Measurements from ENCODE around the gene TMEM203. TPM values are rescaled to one million over a fixed set of nuclear protein-coding genes. Genes with fewer than 3 reads are reported as not detected.

TMEM203 gene
- total and polyA plus RNA-seq, 2 of the 13 experiments (the other 11 are each of a cell fraction or from before 2014, with no cell fraction given), result 23.4 to 36.7 TPM

DNA sequence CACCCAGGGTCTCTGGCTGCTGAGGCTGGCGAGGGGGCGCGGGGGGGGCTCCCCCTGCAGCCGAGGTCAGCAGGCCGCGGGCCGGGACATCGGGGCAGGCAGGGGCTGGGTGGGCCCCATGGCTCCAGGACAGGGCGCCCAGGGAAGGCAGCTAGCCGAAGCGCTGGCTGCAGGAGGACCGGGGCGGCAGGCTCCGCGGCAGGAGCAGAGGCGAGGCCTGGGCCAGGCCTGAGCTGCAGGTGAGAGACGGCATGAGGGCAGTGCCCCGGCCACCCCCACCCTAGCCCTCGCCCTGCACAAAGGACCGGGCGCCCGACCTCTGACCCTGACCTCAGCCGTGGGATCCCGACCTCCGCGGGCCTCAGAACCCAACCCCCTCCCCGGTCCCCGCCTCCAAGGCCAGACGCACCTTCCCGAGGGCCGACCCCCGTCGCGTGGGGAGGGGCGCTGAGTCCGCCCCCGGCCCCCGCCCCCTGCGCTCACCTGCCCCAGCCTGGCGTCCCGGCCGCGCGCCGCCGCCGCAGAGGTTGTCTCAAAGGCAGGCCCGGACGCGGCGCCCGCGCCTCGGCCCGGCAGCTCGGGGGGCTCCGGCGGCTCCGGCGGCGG, 16.2 kb upstream of the TMEM203 start (continued):
- TF ChIP-seq, protein P1, sequence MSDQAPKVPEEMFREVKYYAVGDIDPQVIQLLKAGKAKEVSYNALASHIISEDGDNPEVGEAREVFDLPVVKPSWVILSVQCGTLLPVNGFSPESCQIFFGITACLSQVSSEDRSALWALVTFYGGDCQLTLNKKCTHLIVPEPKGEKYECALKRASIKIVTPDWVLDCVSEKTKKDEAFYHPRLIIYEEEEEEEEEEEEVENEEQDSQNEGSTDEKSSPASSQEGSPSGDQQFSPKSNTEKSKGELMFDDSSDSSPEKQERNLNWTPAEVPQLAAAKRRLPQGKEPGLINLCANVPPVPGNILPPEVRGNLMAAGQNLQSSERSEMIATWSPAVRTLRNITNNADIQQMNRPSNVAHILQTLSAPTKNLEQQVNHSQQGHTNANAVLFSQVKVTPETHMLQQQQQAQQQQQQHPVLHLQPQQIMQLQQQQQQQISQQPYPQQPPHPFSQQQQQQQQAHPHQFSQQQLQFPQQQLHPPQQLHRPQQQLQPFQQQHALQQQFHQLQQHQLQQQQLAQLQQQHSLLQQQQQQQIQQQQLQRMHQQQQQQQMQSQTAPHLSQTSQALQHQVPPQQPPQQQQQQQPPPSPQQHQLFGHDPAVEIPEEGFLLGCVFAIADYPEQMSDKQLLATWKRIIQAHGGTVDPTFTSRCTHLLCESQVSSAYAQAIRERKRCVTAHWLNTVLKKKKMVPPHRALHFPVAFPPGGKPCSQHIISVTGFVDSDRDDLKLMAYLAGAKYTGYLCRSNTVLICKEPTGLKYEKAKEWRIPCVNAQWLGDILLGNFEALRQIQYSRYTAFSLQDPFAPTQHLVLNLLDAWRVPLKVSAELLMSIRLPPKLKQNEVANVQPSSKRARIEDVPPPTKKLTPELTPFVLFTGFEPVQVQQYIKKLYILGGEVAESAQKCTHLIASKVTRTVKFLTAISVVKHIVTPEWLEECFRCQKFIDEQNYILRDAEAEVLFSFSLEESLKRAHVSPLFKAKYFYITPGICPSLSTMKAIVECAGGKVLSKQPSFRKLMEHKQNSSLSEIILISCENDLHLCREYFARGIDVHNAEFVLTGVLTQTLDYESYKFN (CRISPR knock-in tag; conservative IDR thresholded peaks at IDR 0.05), result peak; percentile 55
- TF ChIP-seq, protein P2, sequence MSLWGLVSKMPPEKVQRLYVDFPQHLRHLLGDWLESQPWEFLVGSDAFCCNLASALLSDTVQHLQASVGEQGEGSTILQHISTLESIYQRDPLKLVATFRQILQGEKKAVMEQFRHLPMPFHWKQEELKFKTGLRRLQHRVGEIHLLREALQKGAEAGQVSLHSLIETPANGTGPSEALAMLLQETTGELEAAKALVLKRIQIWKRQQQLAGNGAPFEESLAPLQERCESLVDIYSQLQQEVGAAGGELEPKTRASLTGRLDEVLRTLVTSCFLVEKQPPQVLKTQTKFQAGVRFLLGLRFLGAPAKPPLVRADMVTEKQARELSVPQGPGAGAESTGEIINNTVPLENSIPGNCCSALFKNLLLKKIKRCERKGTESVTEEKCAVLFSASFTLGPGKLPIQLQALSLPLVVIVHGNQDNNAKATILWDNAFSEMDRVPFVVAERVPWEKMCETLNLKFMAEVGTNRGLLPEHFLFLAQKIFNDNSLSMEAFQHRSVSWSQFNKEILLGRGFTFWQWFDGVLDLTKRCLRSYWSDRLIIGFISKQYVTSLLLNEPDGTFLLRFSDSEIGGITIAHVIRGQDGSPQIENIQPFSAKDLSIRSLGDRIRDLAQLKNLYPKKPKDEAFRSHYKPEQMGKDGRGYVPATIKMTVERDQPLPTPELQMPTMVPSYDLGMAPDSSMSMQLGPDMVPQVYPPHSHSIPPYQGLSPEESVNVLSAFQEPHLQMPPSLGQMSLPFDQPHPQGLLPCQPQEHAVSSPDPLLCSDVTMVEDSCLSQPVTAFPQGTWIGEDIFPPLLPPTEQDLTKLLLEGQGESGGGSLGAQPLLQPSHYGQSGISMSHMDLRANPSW (CRISPR knock-in tag; IDR thresholded peaks at IDR 0.05; ENCODE audit: borderline replicate concordance), result no peak
- TF ChIP-seq ZNF709 (CRISPR knock-in tag; IDR thresholded peaks at IDR 0.05) (no peak), ZNF644 (CRISPR knock-in tag; IDR thresholded peaks at IDR 0.05; ENCODE audit: low read depth) (no peak), ZNF263 (CRISPR knock-in tag; IDR thresholded peaks at IDR 0.05) (0 out of 2 replicates have a peak, but pooled peaks have one; percentile 24), ZNF605 (CRISPR knock-in tag; IDR thresholded peaks at IDR 0.05) (no peak), ZNF432 (CRISPR knock-in tag; IDR thresholded peaks at IDR 0.05; ENCODE audit: borderline replicate concordance) (no peak), SYNCRIP (IDR thresholded peaks at IDR 0.05; ENCODE audit: insufficient read depth, low read depth, low read length) (no peak), ZNF207 (IDR thresholded peaks at IDR 0.05; ENCODE audit: borderline replicate concordance) (no peak), NONO (IDR thresholded peaks at IDR 0.05) (no peak), NONO (CRISPR knock-in tag; conservative IDR thresholded peaks at IDR 0.05) (0 out of 2 replicates have a peak, but pooled peaks have one; percentile 23), RFX3 (CRISPR knock-in tag; IDR thresholded peaks at IDR 0.05) (no peak)
- TF ChIP-seq, protein P3, sequence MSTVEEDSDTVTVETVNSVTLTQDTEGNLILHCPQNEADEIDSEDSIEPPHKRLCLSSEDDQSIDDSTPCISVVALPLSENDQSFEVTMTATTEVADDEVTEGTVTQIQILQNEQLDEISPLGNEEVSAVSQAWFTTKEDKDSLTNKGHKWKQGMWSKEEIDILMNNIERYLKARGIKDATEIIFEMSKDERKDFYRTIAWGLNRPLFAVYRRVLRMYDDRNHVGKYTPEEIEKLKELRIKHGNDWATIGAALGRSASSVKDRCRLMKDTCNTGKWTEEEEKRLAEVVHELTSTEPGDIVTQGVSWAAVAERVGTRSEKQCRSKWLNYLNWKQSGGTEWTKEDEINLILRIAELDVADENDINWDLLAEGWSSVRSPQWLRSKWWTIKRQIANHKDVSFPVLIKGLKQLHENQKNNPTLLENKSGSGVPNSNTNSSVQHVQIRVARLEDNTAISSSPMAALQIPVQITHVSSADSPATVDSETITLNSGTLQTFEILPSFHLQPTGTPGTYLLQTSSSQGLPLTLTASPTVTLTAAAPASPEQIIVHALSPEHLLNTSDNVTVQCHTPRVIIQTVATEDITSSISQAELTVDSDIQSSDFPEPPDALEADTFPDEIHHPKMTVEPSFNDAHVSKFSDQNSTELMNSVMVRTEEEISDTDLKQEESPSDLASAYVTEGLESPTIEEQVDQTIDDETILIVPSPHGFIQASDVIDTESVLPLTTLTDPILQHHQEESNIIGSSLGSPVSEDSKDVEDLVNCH (CRISPR knock-in tag; IDR thresholded peaks at IDR 0.05), result no peak
- TF ChIP-seq, protein P4, sequence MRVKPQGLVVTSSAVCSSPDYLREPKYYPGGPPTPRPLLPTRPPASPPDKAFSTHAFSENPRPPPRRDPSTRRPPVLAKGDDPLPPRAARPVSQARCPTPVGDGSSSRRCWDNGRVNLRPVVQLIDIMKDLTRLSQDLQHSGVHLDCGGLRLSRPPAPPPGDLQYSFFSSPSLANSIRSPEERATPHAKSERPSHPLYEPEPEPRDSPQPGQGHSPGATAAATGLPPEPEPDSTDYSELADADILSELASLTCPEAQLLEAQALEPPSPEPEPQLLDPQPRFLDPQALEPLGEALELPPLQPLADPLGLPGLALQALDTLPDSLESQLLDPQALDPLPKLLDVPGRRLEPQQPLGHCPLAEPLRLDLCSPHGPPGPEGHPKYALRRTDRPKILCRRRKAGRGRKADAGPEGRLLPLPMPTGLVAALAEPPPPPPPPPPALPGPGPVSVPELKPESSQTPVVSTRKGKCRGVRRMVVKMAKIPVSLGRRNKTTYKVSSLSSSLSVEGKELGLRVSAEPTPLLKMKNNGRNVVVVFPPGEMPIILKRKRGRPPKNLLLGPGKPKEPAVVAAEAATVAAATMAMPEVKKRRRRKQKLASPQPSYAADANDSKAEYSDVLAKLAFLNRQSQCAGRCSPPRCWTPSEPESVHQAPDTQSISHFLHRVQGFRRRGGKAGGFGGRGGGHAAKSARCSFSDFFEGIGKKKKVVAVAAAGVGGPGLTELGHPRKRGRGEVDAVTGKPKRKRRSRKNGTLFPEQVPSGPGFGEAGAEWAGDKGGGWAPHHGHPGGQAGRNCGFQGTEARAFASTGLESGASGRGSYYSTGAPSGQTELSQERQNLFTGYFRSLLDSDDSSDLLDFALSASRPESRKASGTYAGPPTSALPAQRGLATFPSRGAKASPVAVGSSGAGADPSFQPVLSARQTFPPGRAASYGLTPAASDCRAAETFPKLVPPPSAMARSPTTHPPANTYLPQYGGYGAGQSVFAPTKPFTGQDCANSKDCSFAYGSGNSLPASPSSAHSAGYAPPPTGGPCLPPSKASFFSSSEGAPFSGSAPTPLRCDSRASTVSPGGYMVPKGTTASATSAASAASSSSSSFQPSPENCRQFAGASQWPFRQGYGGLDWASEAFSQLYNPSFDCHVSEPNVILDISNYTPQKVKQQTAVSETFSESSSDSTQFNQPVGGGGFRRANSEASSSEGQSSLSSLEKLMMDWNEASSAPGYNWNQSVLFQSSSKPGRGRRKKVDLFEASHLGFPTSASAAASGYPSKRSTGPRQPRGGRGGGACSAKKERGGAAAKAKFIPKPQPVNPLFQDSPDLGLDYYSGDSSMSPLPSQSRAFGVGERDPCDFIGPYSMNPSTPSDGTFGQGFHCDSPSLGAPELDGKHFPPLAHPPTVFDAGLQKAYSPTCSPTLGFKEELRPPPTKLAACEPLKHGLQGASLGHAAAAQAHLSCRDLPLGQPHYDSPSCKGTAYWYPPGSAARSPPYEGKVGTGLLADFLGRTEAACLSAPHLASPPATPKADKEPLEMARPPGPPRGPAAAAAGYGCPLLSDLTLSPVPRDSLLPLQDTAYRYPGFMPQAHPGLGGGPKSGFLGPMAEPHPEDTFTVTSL (CRISPR knock-in tag; IDR thresholded peaks at IDR 0.05; ENCODE audit: borderline replicate concordance), result no peak
